Activated T-helper 9 cell treated with anti-CD3 and anti-CD28 coated beads, Interleukin-2, amount 50 U/mL, for 16 hours (primary cell): Measurements from ENCODE around the gene ABCA1.
"Not testable (repeated sequence)": the region's sequence is repeated elsewhere in the genome, so short reads cannot be mapped to it uniquely, and the experiment has no call there.

ENCODE experiments used
- DNase-seq: peaks from one replicate; pipeline ENCODE4 v3.0.0-alpha.2; 2020; ENCODE audit warnings: low read depth

ABCA1 gene

GRCh38 chr9:104794070-104794469, 133.9 kb downstream of the ABCA1 start:
- DNase-seq = no peak

GRCh38 chr9:104788251-104788650, 139.7 kb downstream of the ABCA1 start:
- DNase-seq = no peak

- no peak for DNase-seq
These were observed 140.5 kb downstream of the ABCA1 start for GRCh38 chr9:104787306-104788015.

- no peak for DNase-seq
These were observed 141.7 kb downstream of the ABCA1 start for GRCh38 chr9:104786293-104786692.

DNA sequence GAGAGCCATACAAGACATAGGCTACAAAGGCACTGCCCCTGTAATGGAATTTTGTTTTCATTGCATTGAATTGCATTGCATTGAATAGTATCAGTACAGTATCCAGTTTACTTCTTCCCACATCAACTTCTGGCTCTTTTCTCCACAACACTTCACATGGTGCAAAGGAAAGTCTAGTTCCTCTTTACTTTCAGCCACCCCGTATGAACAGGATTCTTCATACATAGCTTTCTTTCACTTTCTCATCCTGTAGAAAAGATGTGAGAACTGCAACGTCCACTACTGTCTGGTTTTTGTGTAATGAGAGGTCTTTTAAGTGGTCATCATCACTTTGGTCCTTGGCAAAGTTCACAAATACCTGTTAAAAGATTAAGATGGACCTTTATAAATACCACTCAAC, 143.9 kb downstream of the ABCA1 start:
- no peak for DNase-seq

DNA sequence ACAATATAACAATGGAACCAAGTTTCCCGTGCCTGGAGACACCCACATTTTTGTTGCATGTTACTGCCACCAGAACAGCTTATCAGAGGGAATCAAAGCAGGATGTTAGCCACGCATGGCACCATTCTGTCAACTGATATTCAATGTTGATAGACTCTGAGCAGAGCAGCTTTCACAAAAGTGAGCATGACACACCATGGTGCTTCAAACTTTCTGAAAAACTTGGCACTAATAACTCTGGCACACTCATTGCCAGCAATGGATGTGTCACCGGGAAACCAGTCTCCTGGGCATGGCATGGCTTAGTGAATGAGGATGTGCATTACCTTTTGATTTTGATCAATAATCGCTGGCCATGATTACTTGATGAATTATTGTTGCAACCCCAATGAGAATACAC, 144.4 kb downstream of the ABCA1 start:
- no peak for DNase-seq

GRCh38 chr9:104780796-104781395, 147.1 kb downstream of the ABCA1 start:
- no peak for DNase-seq

DNA sequence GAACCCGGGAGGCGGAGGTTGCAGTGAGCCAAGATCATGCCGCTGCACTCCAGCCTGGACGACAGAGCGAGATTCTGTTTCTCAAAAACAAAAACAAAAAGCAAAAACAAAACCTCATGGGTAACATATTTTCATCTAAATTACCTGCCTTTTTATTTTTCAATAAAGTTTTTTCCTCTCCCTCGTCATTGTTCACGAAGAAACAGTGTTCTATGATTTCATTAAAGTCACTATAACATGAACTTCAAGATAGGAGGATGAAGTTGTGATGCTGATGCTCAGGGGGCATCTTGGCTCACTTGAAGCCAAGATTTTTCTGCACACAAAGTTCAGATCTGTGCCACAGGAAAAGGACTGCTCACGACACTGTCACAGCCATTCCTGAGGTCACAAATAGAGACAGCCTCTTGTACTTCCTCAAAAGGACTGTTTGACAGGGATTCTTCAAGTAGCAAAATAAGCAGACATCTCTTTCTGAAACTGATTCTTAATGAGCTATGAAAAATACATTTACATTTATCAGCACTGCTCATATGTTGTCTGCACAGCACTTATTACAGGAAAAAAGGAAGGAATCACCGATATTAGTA, 147.9 kb downstream of the ABCA1 start:
- DNase-seq = no peak

DNA sequence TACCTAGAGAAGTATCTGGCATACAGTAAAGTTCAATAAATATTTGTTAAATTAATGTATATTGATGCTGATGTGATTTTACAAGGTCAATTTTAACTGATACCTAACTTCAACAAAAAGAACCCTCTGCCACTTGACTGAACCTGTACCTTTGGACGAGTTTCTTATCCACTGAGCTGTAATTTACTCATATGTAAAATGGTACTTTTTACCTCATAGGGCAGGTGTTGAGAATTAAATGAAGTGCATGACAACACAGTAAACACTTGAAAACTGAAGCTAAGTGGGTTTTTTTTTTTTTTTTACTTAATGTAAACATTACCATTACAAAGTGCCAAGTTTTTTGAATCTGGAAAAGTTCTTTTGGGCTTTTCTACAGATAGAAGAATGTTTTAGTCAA, 148.6 kb downstream of the ABCA1 start:
- DNase-seq = no peak

DNA sequence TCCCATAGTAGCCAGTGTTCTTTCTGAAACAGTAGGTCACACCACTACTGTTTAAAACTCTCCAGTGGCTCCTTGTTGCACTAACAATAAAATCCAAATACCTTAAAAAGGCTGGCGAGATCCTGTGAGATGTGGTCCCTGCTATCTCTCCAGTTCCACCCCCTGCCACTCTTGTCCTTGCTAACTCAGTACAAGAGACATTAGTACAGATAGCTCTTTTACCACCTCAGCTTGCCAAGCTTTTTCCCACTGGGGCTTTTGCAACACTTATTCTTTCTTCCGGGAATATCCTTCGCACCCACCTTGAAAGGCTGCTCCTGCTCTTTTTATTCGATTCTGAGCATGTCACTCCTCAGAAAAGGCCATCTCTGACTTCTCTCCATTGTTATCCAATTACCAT, 149.2 kb downstream of the ABCA1 start:
- no peak for DNase-seq

DNA sequence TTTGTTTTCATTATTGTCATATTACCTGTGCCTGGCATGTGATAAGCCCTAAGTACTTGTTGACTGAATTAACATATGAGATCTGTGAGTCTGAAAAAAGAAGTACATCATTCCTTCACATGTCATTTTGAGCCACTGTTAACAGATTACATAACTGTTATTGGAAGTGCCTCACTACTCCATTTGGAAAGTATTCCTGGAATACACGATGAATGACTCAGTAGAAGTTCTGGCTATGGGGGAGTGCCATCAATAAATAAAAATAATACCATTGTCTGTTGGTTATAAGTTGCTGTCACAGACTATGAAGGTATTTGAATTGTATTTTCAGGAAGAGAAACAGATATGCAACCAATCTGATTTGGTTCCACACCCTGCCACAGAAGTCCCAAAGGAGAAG, 151.2 kb downstream of the ABCA1 start:
- DNase-seq = no peak

- DNase-seq = no peak
These were observed 152.0 kb downstream of the ABCA1 start for GRCh38 chr9:104775976-104776375.

DNA sequence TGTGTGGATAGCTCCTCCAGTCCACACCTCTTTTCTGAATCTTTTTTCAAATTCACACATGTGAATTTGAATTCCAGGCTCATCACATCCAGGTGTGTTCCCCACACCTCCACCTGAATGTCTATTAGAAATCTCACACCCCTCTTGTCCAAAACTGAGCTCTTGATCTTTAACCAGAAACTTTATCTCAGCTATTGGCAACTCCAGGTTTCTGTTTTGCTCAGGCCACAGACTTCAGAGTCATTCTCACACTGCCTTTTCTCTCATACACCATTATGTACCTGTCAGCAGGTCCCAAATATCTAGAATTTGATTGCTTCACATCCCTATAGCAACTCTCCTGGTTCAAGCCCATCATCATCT, 152.4 kb downstream of the ABCA1 start:
- no peak for DNase-seq

GRCh38 chr9:104774831-104775573, 153.0 kb downstream of the ABCA1 start:
- DNase-seq = no peak

GRCh38 chr9:104774132-104774531, 153.8 kb downstream of the ABCA1 start:
- no peak for DNase-seq

DNA sequence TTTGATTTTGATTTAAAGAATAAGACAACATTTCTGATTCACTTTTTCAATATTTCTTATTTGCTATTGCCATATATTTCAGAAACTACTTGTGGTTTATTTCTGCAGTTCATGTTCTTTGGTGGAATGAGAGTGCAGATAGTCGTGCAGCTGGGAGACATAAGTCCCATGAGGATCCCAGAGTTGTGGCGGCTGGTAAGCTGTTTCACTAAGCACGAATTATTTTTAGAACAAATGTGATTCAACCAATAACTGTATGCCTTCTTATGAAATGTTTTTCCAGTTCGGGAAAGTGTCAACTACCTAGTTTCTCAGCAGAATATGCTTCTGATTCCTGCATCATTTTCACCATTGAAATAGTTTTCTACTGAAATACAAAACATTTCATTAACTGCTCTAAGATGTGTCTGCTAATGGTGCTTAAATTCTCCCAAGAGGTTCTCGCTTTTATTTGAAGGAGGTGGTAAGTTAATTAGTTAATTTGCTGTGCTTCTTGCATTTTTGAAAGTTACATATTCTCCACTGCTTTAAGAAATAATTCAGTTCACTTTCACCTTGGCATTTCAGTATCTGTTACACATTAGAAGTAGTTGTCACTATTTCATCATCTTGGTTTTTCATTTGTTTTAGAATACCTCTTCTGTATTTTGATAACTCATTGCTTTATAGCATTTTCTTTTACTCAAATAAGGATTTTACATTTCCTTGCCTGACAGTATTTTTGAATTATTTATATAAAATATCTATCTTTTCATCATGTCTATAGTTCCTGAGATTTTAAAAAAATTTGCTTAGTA, 155.0 kb downstream of the ABCA1 start:
- DNase-seq = no peak

DNA sequence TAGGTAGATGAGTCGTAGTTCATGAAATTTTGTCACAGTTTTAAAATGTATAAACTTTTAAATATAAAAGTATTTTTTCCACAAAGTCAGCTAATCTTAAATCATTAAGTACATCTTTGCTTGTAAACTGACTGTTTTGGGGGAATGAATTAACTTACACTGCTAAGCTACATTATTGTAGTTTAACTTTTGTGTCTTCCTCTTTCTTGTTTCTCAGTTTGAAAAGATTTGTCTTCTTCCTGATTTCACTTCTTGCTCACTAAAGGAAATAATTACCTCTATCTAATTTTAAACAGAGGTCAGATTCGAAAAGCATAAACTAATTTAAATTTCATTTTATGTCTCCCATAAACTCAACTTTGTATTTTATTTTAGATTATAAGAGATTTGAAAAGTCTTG, 158.3 kb downstream of the ABCA1 start:
- DNase-seq = no peak

DNA sequence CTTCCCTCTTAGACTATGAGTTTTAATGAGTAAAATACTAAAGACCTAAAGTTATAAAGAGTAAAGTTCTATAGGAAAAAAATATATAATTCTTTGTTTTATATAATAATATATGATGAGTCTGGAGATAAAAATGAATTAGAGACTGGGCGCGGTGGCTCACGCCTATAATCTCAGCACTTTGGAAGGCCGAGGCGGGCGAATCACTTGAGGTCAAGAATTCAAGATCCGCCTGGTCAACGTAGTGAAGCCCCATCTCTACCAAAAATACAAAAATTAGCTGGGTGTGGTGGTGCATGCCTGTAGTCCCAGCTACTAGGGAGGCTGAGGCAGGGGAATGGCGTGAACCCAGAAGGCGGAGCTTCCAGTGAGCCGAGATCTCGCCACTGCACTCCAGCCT, 158.9 kb downstream of the ABCA1 start:
- DNase-seq = not testable (repeated sequence)

GRCh38 chr9:104767507-104767906, 160.4 kb downstream of the ABCA1 start:
- no peak for DNase-seq

DNA sequence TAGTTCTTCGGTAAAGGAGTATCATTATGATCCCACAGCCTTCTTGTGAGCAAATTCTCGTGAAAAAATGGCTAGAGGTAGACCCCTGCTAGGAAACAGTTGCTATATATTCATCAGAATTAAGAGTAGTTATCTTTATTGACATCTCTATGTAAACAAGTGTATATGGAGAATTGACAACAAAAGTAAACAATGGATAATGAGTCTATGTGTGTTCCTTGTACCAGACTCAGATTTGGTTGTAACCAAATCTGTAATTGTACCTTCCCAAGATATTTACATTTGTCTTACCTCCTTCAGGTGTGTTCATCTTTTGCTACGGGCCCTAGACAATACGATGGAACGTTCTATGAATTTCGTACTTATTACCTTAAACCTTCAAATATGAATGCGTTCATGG, 161.9 kb downstream of the ABCA1 start:
- no peak for DNase-seq

- no peak for DNase-seq
These were observed 162.8 kb downstream of the ABCA1 start for GRCh38 chr9:104765138-104765537.

- no peak for DNase-seq
These were observed 169.0 kb downstream of the ABCA1 start for GRCh38 chr9:104758974-104759373.
